ENCODE data around the gene AFDN. TPM values are rescaled to one million over a fixed set of nuclear protein-coding genes. Genes with fewer than 3 reads are reported as not detected.

AFDN gene
- total RNA-seq, 2 donors from 2014 or later, result 214 to 239 TPM

- Histone ChIP-seq H3K9me3 (ENCODE audit: control insufficient read depth, low read length) (no peaks in the 10 kb centered on the region), H3K9ac (ENCODE audit: extremely low read depth, low read length, poor library complexity, severe bottlenecking) (no peak overlapping the region), H3K27me3 (ENCODE audit: control insufficient read depth, insufficient read depth, low read length, poor library complexity, severe bottlenecking) (no peaks in the 10 kb centered on the region), H3K27ac (ENCODE audit: low read depth, low read length) (no peak overlapping the region), H3K36me3 (ENCODE audit: control insufficient read depth, insufficient read depth, low read length) (no peaks in the 10 kb centered on the region), H3K4me3 (ENCODE audit: low read length) (no peak overlapping the region), H3K4me1 (ENCODE audit: control insufficient read depth, insufficient read depth, low read length) (no peaks in the 10 kb centered on the region)
- Mint-ChIP-seq H3K27ac (no peak overlapping the region), H3K4me1 (no peaks in the 10 kb centered on the region), H3K4me3 (no peak overlapping the region), H3K36me3 (ENCODE audit: low read depth) (no peaks in the 10 kb centered on the region), H3K27me3 (ENCODE audit: insufficient read depth) (no peaks in the 10 kb centered on the region), H3K9me3 (no peaks in the 10 kb centered on the region)
- no peak for TF ChIP-seq CTCF (conservative IDR thresholded peaks at IDR 0.05)
- 95 to 100% methylated on average over 3 to 5 of the region's 5 CpGs for WGBS, 2 experiments (ENCODE audit: insufficient coverage in 1 of 2, insufficient read length in 1 of 2)
- DNase-seq, result no peak
Measured at GRCh38 chr6:168021581-168021980, 194.9 kb downstream of the AFDN start.

Other genes with a start within 250 kb of the AFDN start
- 1 to 10 TPM in 1 of 2 donors, not detected in 1; 1.3 TPM for gene KIF25, start 170.8 kb downstream of the AFDN start, total RNA-seq

Measured in endodermal cell (in vitro differentiated cells).